ENCODE measurements around the gene HSP90AA1. TPM values are rescaled to one million over a fixed set of nuclear protein-coding genes. Genes with fewer than 3 reads are reported as not detected.
"Not testable (repeated sequence)": the region's sequence is repeated elsewhere in the genome, so short reads cannot be mapped to it uniquely, and the experiment has no call there.

The HSP90AA1 gene
- total and polyA plus RNA-seq, 2 experiments from 2014 or later: 1,401 to 2,107 TPM

DNA sequence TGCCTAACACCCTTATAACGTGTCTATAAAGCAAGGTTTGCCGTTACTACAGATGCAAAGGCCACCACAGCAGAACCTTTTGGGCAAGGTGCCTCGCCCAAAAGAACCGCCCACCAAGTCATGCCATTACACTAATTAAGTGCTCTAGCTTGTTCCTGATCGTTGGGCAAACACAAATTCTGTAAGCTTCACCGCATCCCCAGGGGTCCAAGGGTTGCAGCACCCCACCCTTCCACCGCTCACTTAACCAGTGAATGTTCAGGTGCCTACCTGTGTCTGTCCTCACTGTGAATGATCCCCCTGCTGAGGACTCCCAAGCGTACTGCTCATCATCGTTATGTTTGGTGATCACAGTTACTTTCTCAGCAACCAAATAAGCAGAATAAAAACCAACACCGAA, 1.4 kb downstream of the HSP90AA1 start (continued):
- TF ChIP-seq, protein P1, sequence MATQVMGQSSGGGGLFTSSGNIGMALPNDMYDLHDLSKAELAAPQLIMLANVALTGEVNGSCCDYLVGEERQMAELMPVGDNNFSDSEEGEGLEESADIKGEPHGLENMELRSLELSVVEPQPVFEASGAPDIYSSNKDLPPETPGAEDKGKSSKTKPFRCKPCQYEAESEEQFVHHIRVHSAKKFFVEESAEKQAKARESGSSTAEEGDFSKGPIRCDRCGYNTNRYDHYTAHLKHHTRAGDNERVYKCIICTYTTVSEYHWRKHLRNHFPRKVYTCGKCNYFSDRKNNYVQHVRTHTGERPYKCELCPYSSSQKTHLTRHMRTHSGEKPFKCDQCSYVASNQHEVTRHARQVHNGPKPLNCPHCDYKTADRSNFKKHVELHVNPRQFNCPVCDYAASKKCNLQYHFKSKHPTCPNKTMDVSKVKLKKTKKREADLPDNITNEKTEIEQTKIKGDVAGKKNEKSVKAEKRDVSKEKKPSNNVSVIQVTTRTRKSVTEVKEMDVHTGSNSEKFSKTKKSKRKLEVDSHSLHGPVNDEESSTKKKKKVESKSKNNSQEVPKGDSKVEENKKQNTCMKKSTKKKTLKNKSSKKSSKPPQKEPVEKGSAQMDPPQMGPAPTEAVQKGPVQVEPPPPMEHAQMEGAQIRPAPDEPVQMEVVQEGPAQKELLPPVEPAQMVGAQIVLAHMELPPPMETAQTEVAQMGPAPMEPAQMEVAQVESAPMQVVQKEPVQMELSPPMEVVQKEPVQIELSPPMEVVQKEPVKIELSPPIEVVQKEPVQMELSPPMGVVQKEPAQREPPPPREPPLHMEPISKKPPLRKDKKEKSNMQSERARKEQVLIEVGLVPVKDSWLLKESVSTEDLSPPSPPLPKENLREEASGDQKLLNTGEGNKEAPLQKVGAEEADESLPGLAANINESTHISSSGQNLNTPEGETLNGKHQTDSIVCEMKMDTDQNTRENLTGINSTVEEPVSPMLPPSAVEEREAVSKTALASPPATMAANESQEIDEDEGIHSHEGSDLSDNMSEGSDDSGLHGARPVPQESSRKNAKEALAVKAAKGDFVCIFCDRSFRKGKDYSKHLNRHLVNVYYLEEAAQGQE (IDR thresholded peaks at IDR 0.05; ENCODE audit: unreplicated experiment): no peak
- no peak for TF ChIP-seq STAT1 (IDR thresholded peaks at IDR 0.05; ENCODE audit: unreplicated experiment)
- TF ChIP-seq EZH2phosphoT487 (IDR thresholded peaks at IDR 0.05; ENCODE audit: unreplicated experiment): no peak

DNA sequence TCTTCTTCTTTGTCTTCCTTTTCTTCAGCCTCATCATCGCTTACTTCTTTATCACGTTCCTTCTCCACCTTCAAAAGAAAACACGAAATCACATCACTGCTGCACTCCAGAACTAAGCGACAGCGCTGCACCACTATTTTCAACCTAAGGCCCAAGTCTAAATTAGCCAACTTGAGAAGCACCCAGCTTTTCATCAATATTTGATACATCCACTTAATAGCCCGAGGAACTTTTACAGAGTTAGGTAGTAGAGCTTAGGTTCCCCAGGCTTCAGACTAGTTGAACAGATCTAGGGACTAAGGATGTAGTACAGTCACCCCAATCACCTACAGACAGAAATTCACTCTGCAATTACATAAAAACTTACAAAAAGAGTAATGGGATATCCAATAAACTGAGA, 1.9 kb downstream of the HSP90AA1 start:
- H3K4me1 Mint-ChIP-seq: peaks cover 46% of the 10 kb centered on the region
- DNase-seq (ENCODE audit: low spot score): no peak

DNA sequence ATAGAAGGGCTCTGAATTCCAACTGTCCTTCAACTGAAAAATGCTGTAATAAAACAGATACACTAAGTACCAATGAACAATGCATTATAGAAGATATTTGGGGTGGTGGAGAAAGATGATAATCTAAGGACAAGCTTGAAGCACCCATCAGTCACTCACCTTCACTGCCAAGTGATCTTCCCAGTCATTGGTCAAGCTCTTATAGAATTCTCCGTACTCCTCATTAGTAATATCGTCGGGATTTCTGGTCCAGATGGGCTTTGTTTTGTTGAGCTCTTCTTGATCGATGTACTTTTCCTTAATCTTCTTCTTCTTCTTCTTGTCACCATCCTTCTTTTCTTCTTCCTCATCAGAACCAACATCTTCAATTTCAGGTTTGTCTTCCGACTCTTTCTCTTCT, 2.3 kb downstream of the HSP90AA1 start:
- H4K20me1 ChIP-seq (replicated peaks; ENCODE audit: insufficient read depth): peaks cover 58% of the 10 kb centered on the region
- H3K9me2 ChIP-seq (ENCODE audit: insufficient read depth); H2AFZ ChIP-seq; ATAC-seq; H3K27me3 ChIP-seq (ENCODE audit: insufficient read depth); H3K9me3 Mint-ChIP-seq; DNase-seq (ENCODE audit: low spot score); H3K27ac Mint-ChIP-seq: not testable (repeated sequence)
- peaks cover 19% of the 10 kb centered on the region for H3K27me3 Mint-ChIP-seq (ENCODE audit: insufficient read depth, low read depth, poor library complexity)
- H3K36me3 ChIP-seq (ENCODE audit: insufficient read depth): peaks cover 62% of the 10 kb centered on the region
- peak overlapping the region; percentile 40 for H3K27ac ChIP-seq (ENCODE audit: low read depth)
- H3K4me1 Mint-ChIP-seq: peaks cover 42% of the 10 kb centered on the region
- peak overlapping the region; percentile 83 for H3K4me3 ChIP-seq
- H3K4me1 ChIP-seq (ENCODE audit: insufficient read depth): peaks cover 46% of the 10 kb centered on the region
- peak overlapping the region; percentile 94 for H3K4me3 Mint-ChIP-seq
- peaks cover 72% of the 10 kb centered on the region for H3K36me3 Mint-ChIP-seq (ENCODE audit: low read depth)
- H3F3A ChIP-seq (replicated peaks; ENCODE audit: low read depth): peaks cover 75% of the 10 kb centered on the region
- H3K79me2 ChIP-seq (replicated peaks; ENCODE audit: insufficient read depth): peaks cover 48% of the 10 kb centered on the region
- H3K4me2 ChIP-seq: peak overlapping the region; percentile 98

More for the DNA sequence above, 1.9 kb downstream of the HSP90AA1 start:
- peak overlapping the region; percentile 40; the same call in 1 of the 2 replicates for H3K27ac ChIP-seq (ENCODE audit: low read depth)
- peak overlapping the region; percentile 98 for H3K4me2 ChIP-seq
- H3K79me2 ChIP-seq (replicated peaks; ENCODE audit: insufficient read depth): peaks cover 48% of the 10 kb centered on the region
- ATAC-seq: no peak
- H3F3A ChIP-seq (replicated peaks; ENCODE audit: low read depth): peaks cover 72% of the 10 kb centered on the region
- TF ChIP-seq, protein P2, sequence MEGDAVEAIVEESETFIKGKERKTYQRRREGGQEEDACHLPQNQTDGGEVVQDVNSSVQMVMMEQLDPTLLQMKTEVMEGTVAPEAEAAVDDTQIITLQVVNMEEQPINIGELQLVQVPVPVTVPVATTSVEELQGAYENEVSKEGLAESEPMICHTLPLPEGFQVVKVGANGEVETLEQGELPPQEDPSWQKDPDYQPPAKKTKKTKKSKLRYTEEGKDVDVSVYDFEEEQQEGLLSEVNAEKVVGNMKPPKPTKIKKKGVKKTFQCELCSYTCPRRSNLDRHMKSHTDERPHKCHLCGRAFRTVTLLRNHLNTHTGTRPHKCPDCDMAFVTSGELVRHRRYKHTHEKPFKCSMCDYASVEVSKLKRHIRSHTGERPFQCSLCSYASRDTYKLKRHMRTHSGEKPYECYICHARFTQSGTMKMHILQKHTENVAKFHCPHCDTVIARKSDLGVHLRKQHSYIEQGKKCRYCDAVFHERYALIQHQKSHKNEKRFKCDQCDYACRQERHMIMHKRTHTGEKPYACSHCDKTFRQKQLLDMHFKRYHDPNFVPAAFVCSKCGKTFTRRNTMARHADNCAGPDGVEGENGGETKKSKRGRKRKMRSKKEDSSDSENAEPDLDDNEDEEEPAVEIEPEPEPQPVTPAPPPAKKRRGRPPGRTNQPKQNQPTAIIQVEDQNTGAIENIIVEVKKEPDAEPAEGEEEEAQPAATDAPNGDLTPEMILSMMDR (conservative IDR thresholded peaks at IDR 0.05; ENCODE audit: low read depth in 2 of 2): no peak
- no peak for TF ChIP-seq STAT1 (IDR thresholded peaks at IDR 0.05; ENCODE audit: unreplicated experiment)
- TF ChIP-seq, protein P3, sequence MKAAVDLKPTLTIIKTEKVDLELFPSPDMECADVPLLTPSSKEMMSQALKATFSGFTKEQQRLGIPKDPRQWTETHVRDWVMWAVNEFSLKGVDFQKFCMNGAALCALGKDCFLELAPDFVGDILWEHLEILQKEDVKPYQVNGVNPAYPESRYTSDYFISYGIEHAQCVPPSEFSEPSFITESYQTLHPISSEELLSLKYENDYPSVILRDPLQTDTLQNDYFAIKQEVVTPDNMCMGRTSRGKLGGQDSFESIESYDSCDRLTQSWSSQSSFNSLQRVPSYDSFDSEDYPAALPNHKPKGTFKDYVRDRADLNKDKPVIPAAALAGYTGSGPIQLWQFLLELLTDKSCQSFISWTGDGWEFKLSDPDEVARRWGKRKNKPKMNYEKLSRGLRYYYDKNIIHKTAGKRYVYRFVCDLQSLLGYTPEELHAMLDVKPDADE (IDR thresholded peaks at IDR 0.05): no peak
- TF ChIP-seq POLR2AphosphoS5 (IDR thresholded peaks at IDR 0.05; ENCODE audit: low read depth): no peak
- no peak for TF ChIP-seq EZH2phosphoT487 (IDR thresholded peaks at IDR 0.05; ENCODE audit: unreplicated experiment)
- TF ChIP-seq ZNF331 (CRISPR knock-in tag; IDR thresholded peaks at IDR 0.05; ENCODE audit: low read depth): no peak
- TF ChIP-seq JUNB (IDR thresholded peaks at IDR 0.05; ENCODE audit: unreplicated experiment): no peak
- TF ChIP-seq, protein P1 (IDR thresholded peaks at IDR 0.05; ENCODE audit: unreplicated experiment): no peak
- no peak for TF ChIP-seq ZNF114 (CRISPR knock-in tag; IDR thresholded peaks at IDR 0.05)
- no peak overlapping the region for H2AFZ ChIP-seq
- H3K4me3 ChIP-seq: peak overlapping the region; percentile 83
- H3K27me3 Mint-ChIP-seq (ENCODE audit: insufficient read depth, low read depth, poor library complexity): peaks cover 21% of the 10 kb centered on the region
- H3K9me3 Mint-ChIP-seq: peaks cover 4% of the 10 kb centered on the region; the same call in 2 of the 3 replicates
- no peak overlapping the region for H3K27ac Mint-ChIP-seq
- H3K4me3 Mint-ChIP-seq: peak overlapping the region; percentile 94
- H4K20me1 ChIP-seq (replicated peaks; ENCODE audit: insufficient read depth): peaks cover 54% of the 10 kb centered on the region
- peaks cover 58% of the 10 kb centered on the region for H3K36me3 ChIP-seq (ENCODE audit: insufficient read depth)
- no peaks in the 10 kb centered on the region for H3K9me2 ChIP-seq (ENCODE audit: insufficient read depth)
- H3K4me1 ChIP-seq (ENCODE audit: insufficient read depth): peaks cover 46% of the 10 kb centered on the region
- peaks cover 71% of the 10 kb centered on the region for H3K36me3 Mint-ChIP-seq (ENCODE audit: low read depth)
- no peaks in the 10 kb centered on the region for H3K27me3 ChIP-seq (ENCODE audit: insufficient read depth)

All from GM23338 (cell line).